Measurements from ENCODE around the gene DRD4. TPM values are rescaled to one million over a fixed set of nuclear protein-coding genes. Genes with fewer than 3 reads are reported as not detected.
"Not testable (repeated sequence)": the region's sequence is repeated elsewhere in the genome, so short reads cannot be mapped to it uniquely, and the experiment has no call there.

DRD4 gene
- total RNA-seq, 4 donors from 2014 or later = 0.88 to 0.89 TPM; not detected in 2

DNA sequence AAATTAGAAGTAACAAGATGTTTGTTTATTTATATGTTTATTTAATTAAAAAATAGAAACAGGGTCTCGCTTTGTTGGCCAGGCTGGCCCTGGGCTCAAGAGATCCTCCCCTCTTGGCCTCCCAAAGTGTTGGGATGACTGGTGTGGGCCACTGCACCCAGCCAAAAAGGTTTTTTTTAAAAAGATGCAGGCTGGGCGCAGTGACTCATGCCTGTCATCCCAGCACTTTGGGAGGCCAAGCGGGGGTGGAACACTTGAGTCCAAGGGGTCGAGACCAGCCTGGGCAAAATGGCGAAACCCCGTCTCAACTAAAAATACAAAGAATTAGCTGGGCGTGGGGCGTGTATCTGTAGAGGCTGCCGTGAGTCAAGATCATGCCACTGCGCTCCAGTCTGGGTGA is 13.4 kb downstream of the DRD4 start:
- H3K4me3 ChIP-seq (replicated peaks in 1 of 3) = no peak overlapping the region
- no peaks in the 10 kb centered on the region for H3K4me1 ChIP-seq
- TF ChIP-seq, protein P1, sequence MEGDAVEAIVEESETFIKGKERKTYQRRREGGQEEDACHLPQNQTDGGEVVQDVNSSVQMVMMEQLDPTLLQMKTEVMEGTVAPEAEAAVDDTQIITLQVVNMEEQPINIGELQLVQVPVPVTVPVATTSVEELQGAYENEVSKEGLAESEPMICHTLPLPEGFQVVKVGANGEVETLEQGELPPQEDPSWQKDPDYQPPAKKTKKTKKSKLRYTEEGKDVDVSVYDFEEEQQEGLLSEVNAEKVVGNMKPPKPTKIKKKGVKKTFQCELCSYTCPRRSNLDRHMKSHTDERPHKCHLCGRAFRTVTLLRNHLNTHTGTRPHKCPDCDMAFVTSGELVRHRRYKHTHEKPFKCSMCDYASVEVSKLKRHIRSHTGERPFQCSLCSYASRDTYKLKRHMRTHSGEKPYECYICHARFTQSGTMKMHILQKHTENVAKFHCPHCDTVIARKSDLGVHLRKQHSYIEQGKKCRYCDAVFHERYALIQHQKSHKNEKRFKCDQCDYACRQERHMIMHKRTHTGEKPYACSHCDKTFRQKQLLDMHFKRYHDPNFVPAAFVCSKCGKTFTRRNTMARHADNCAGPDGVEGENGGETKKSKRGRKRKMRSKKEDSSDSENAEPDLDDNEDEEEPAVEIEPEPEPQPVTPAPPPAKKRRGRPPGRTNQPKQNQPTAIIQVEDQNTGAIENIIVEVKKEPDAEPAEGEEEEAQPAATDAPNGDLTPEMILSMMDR (IDR thresholded peaks at IDR 0.05) = no peak
- H3K27ac ChIP-seq = no peak overlapping the region
- intact Hi-C loops (cut with DNase I) = no loop called here
- DNase-seq = no peak
- peaks cover 4 to 7% of the 10 kb centered on the region in 2 donors for H3K36me3 ChIP-seq
- H3K9me3 ChIP-seq = no peaks in the 10 kb centered on the region
- H3K27me3 ChIP-seq = no peaks in the 10 kb centered on the region
- 94 to 96% methylated on average over 10 of the region's 10 CpGs for WGBS, 2 donors

DNA sequence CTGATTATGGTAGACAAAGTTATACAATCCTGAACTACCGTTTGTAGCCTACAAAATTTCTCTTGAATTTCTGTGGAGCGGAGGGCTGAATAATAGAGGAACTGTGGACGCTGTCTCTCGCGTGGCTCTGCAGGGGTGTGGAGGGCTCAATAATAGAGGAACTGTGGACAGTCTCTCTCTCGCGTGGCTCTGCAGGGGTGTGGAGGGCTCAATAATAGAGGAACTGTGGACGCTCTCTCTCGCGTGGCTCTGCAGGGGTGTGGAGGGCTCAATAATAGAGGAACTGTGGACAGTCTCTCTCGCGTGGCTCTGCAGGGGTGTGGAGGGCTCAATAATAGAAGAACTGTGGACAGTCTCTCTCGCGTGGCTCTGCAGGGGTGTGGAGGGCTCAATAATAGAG is 16.1 kb downstream of the DRD4 start:
- H3K27me3 ChIP-seq; intact Hi-C loops (cut with DNase I); H3K36me3 ChIP-seq; H3K9me3 ChIP-seq; H3K4me3 ChIP-seq (replicated peaks in 1 of 3); DNase-seq; H3K27ac ChIP-seq; H3K4me1 ChIP-seq: not testable (repeated sequence)
- 91 to 92% methylated on average over 14 of the region's 14 CpGs for WGBS, 2 donors

DNA sequence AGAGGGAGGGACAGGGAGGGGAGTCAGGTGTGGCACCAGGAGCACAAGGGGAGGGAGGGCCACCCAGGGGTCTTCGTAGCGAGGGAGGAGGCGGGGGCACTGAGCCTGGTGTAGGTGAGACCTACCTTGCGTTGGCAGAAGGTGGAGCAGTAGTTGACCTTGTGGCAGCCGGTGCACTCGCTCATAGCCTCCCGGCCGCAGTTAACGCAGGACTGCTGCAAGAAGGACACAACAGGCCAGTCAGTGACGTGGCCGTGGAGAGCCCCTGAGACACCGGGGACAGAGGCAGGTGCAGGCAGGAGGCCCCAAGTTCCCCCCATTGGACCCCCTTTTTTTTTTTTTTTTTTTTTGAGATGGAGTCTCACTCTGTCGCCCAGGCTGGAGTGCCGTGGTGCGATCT is 16.8 kb downstream of the DRD4 start:
- H3K36me3 ChIP-seq = peaks cover 4 to 7% of the 10 kb centered on the region in 2 donors
- 94 to 96% methylated on average over 12 to 14 of the region's 15 CpGs for WGBS, 2 donors
- no peak overlapping the region for H3K4me3 ChIP-seq (replicated peaks in 1 of 3)

DNA sequence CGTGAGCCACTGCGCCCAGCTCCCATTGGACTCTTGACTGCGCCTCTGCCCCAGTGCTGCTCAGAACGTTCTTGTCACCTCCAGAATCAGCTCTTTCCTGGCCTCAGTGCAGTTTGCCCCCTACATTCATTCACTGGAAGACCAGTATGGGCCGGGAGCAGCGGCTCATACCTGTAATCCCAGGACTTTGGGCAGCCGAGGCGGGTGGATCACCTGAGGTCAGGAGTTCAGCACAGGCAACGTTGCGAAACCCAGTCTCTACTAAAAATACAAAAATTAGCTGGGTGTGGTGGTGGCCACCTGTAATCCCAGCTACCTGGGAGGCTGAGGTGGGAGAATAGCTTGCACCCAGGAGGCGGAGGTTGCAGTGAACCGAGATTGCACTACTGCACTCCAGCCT is 17.4 kb downstream of the DRD4 start:
- H3K4me3 ChIP-seq (replicated peaks in 1 of 3); H3K9me3 ChIP-seq; H3K27me3 ChIP-seq; H3K36me3 ChIP-seq; DNase-seq; H3K4me1 ChIP-seq; intact Hi-C loops (cut with DNase I); H3K27ac ChIP-seq: not testable (repeated sequence)
- 94 to 98% methylated on average over 10 to 12 of the region's 12 CpGs for WGBS, 2 donors

More for the DNA sequence above, 16.8 kb downstream of the DRD4 start:
- no peak overlapping the region for H3K27ac ChIP-seq
- no peaks in the 10 kb centered on the region for H3K27me3 ChIP-seq
- intact Hi-C loops (cut with DNase I) = no loop called here
- no peaks in the 10 kb centered on the region for H3K4me1 ChIP-seq
- TF ChIP-seq, protein P1 (IDR thresholded peaks at IDR 0.05) = no peak
- DNase-seq = no peak
- H3K9me3 ChIP-seq = no peaks in the 10 kb centered on the region

DNA sequence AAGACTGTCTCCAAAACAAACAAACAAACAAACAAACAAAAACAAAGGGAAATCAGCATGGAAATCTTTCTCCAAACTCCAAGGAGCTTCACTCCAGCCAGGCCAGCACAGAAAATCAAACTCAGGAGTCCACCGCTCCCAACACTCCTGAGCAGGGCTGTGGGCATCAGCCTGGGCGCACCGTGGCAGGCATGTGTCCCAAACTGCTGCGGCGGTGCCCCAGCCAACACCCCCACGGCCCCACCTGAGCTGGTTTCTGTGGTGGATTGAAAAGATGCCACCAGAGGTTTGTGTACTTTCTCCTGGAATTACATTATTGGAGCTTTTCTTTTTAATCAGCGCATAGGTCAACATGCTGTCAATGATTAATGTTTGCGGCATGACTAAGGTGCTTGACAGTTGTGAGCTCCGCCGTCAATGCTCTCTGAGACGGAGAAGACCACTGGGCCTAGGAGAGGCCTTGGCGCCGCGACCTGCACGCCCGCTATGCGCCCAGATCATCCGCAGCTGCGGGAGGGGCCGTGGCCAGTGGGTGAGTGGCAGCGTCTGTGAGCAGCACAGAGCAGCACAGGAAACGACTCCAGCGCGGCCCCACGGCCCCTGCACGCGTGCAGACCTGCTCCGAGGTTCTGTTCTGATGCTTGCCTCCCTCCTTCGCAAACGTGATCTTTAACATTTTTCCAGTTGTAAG is 18.1 kb downstream of the DRD4 start:
- Histone ChIP-seq H3K4me1 (no peaks in the 10 kb centered on the region), H3K9me3 (no peaks in the 10 kb centered on the region), H3K27ac (no peak overlapping the region), H3K27me3 (no peaks in the 10 kb centered on the region), H3K36me3 (peaks cover 7 to 9% of the 10 kb centered on the region in 2 donors), H3K4me3 (replicated peaks in 1 of 3) (no peak overlapping the region)
- 94% methylated on average over 30 of the region's 30 CpGs for WGBS, 2 donors
- intact Hi-C loops (cut with DNase I) = no loop called here
- no peak for TF ChIP-seq POLR2A (IDR thresholded peaks at IDR 0.05)
- no peak for DNase-seq

DNA sequence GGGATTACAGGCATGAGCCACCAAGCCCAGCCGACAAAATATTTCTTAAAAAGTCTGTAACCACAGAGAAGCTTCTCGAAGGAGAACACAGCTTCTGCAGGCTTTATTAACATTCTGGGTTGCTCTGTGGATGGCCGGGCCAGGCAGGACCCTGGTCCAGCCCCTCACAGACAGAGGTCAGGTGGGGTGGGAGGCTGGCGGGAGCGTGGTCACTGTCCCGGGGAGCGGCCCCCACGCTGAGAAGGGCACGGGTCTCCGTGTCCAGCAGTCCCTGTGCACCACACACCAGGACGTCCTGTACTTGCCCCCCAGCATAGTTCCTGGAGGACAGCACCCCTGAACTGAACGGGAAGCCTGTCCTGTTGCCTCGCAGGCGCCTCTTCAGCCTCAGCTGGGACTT is 19.4 kb downstream of the DRD4 start:
- no peak overlapping the region for H3K27ac ChIP-seq
- H3K4me3 ChIP-seq (replicated peaks in 1 of 3) = no peak overlapping the region
- H3K4me1 ChIP-seq = no peaks in the 10 kb centered on the region
- peaks cover 5 to 6% of the 10 kb centered on the region in 2 donors for H3K36me3 ChIP-seq
- no peak for TF ChIP-seq POLR2A (IDR thresholded peaks at IDR 0.05)
- TF ChIP-seq, protein P1 (IDR thresholded peaks at IDR 0.05) = no peak
- H3K9me3 ChIP-seq = no peaks in the 10 kb centered on the region
- DNase-seq = no peak
- WGBS, 2 donors = 94% methylated on average over 9 to 14 of the region's 14 CpGs
- intact Hi-C loops (cut with DNase I) = no loop called here
- H3K27me3 ChIP-seq = no peaks in the 10 kb centered on the region

Measured in thyroid gland (tissue), 4 donors.